Midbrain (tissue), 1 donor: ENCODE measurements around the gene CEP131.

Experiments used
- DNase-seq: peaks from one replicate; lab custom pipeline; 2025; lab: John Stamatoyannopoulos, UW

Gene CEP131

GRCh38 chr17:81199482-81199830, 23.3 kb downstream of the CEP131 start:
- DNase-seq: no peak

- no peak for DNase-seq
These were observed 23.8 kb downstream of the CEP131 start for GRCh38 chr17:81198826-81199481.

- no peak for DNase-seq
These were observed 24.8 kb downstream of the CEP131 start for GRCh38 chr17:81197831-81198490.

GRCh38 chr17:81197409-81197795, 25.4 kb downstream of the CEP131 start:
- DNase-seq: no peak

- no peak for DNase-seq
These were observed 26.0 kb downstream of the CEP131 start for GRCh38 chr17:81196505-81197408.

- DNase-seq: no peak
These were observed 26.7 kb downstream of the CEP131 start for GRCh38 chr17:81195941-81196495.

GRCh38 chr17:81194941-81195901, 27.5 kb downstream of the CEP131 start:
- no peak for DNase-seq

- no peak for DNase-seq
These were observed 28.5 kb downstream of the CEP131 start for GRCh38 chr17:81194225-81194760.

- no peak for DNase-seq
These were observed 29.1 kb downstream of the CEP131 start for GRCh38 chr17:81193470-81194224.

GRCh38 chr17:81193051-81193410, 29.7 kb downstream of the CEP131 start:
- DNase-seq: no peak

GRCh38 chr17:81192386-81193050, 30.2 kb downstream of the CEP131 start:
- no peak for DNase-seq

GRCh38 chr17:81191646-81192045, 31.1 kb downstream of the CEP131 start:
- no peak for DNase-seq

GRCh38 chr17:81191116-81191515, 31.6 kb downstream of the CEP131 start:
- no peak for DNase-seq

- DNase-seq: no peak
These were observed 32.2 kb downstream of the CEP131 start for GRCh38 chr17:81190591-81190990.

GRCh38 chr17:81189670-81190530, 32.9 kb downstream of the CEP131 start:
- peak; percentile 6 for DNase-seq

- DNase-seq: no peak
These were observed 33.7 kb downstream of the CEP131 start for GRCh38 chr17:81189016-81189415.

- DNase-seq: no peak
These were observed 34.3 kb downstream of the CEP131 start for GRCh38 chr17:81188491-81188840.

- DNase-seq: no peak
These were observed 34.9 kb downstream of the CEP131 start for GRCh38 chr17:81187586-81188490.
